DOHH2 (cell line): ENCODE measurements around the gene IRX1.

ENCODE experiments used
- H3F3A ChIP-seq: fragments of 200-600 bp; sonication (generic), shearing (Covaris generic); 2 replicates; pipeline ENCODE4 v1.6.0; 2016; ENCODE audit warnings: antibody characterized with exemption, mild to moderate bottlenecking; ENCODE audit not compliant: control insufficient read depth, insufficient read depth
- H3K27ac ChIP-seq: fragments of 200-600 bp; sonication (generic); 2 replicates; pipeline ENCODE4 v1.5.1; 2014; ENCODE audit warnings: low read depth, mild to moderate bottlenecking, low read length, moderate library complexity
- H3K27me3 ChIP-seq: fragments of 200-600 bp; sonication (generic); 2 replicates; pipeline ENCODE4 v1.6.1; 2014; ENCODE audit warnings: mild to moderate bottlenecking, low read length, mixed read lengths; ENCODE audit not compliant: control insufficient read depth
- H3K36me3 ChIP-seq: fragments of 200-600 bp; sonication (generic); 2 replicates; pipeline ENCODE4 v1.6.1; 2014; ENCODE audit warnings: mild to moderate bottlenecking, low read length, moderate library complexity, mixed read lengths; ENCODE audit not compliant: control insufficient read depth
- H3K4me1 ChIP-seq: fragments of 200-600 bp; sonication (generic); 2 replicates; pipeline ENCODE4 v1.6.1; 2014; ENCODE audit warnings: mild to moderate bottlenecking, low read length, mixed read lengths; ENCODE audit not compliant: control insufficient read depth
- H3K4me2 ChIP-seq: fragments of 200-600 bp; sonication (generic); 2 replicates; pipeline ENCODE4 v1.6.0; 2014; ENCODE audit warnings: mild to moderate bottlenecking, low read length, moderate library complexity
- H3K4me3 ChIP-seq: fragments of 200-600 bp; sonication (generic); 2 replicates; pipeline ENCODE4 v1.5.1; 2014; ENCODE audit warnings: mild to moderate bottlenecking, low read length, mixed read lengths
- H3K79me2 ChIP-seq: fragments of 200-600 bp; sonication (generic); 2 replicates; pipeline ENCODE4 v1.6.1; 2014; ENCODE audit warnings: mild to moderate bottlenecking, low read length, mixed read lengths; ENCODE audit not compliant: control insufficient read depth
- H3K9me2 ChIP-seq: fragments of 200-600 bp; sonication (generic); replicated peaks from 2 replicates; pipeline ENCODE4 v1.6.1; 2014; ENCODE audit warnings: mild to moderate bottlenecking, low read length, mixed read lengths; ENCODE audit not compliant: control insufficient read depth
- H3K9me3 ChIP-seq: fragments of 200-600 bp; sonication (generic); 2 replicates; pipeline ENCODE4 v1.6.1; 2014; ENCODE audit warnings: antibody characterized with exemption, low read length, mixed read lengths; ENCODE audit not compliant: control insufficient read depth, insufficient read depth
- H4K20me1 ChIP-seq: fragments of 200-600 bp; sonication (generic); 2 replicates; pipeline ENCODE4 v1.6.0; 2014; ENCODE audit warnings: low read depth, mild to moderate bottlenecking, antibody characterized with exemption, low read length, moderate library complexity; ENCODE audit not compliant: control insufficient read depth, insufficient read depth
- CTCF ChIP-seq: fragments of 200-600 bp; sonication (generic); IDR thresholded peaks from one replicate; pipeline ENCODE4 v1.5.1; 2014; ENCODE audit warnings: antibody characterized with exemption, mild to moderate bottlenecking, low read depth, low read length; ENCODE audit not compliant: poor library complexity, severe bottlenecking
- EZH2phosphoT487 ChIP-seq: fragments of 200-600 bp; sonication (generic); IDR thresholded peaks from 2 replicates; pipeline ENCODE4 v1.6.1; 2017; ENCODE audit warnings: borderline replicate concordance, mild to moderate bottlenecking, antibody characterized with exemption, low read length, moderate library complexity, mixed read lengths

IRX1 gene

DNA sequence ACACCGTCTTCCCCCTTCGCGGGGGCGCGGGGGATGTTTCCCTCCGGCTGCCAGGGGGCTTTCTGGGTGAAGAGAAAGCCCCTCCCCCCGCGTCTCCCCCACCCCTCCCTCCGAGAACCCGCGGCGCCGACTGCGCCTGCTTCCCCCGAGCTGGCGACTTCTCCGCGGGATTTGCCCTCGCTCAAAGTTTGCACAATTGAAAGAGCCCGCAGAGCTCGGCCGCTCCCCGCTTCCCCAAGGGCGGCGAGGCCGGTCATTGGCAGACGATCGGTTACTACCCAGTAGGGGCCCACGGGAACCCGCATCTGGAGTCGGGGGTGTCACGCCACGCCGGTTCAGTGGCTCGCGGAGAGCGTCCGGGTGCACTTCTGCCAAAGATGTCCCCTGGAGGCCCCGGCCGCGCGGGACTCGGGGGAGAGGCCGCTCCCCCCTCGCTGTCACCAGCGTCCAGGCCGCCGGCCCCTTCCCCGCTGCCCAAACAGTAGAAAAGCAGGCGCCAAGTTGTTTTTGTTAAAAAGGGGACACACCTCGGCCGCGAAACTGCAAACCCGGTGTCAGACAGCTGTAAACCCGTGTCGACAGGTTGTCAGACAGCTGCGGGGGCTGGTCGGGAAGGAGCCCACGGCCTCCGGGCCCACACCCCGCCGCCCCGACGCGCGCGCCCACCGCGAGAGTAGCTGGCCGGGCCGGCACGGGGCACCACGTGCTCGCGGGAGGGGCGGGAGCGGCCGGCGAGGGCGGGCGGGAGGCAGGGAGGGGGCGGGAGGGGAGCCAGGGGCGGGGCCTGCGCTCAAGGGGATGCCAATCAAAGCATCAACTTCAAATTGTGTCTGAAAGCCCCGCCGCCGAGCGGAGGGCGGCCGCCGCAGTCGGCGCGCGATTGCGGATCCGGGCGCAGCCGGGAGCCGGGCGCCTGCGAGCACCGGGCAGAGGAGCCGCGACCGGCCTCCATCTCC lies at the start of gene IRX1:
Gene IRX1 (plus strand): TSS at position 827 of the 956 bp plus-strand sequence. CDS start 274 bp downstream, outside the sequence.
- Histone ChIP-seq H4K20me1 (no peaks in the 10 kb centered on the region), H3K4me3 (no peak within 1 kb of the TSS), H3K79me2 (no peaks in the 10 kb centered on the region), H3K9me2 (no peaks in the 10 kb centered on the region), H3K4me2 (no peak within 1 kb of the TSS), H3K27me3 (no peaks in the 10 kb centered on the region), H3K27ac (no peak within 1 kb of the TSS), H3K9me3 (peaks cover 28% of the 10 kb centered on the region; the same call in 1 of the 2 replicates), H3K4me1 (no peaks in the 10 kb centered on the region), H3F3A (no peaks in the 10 kb centered on the region), H3K36me3 (no peaks in the 10 kb centered on the region)
- TF ChIP-seq CTCF, result no peak
- TF ChIP-seq EZH2phosphoT487, result no peak

- no peaks in the 10 kb centered on the region for H4K20me1 ChIP-seq
- TF ChIP-seq EZH2phosphoT487 (no peak), CTCF (no peak)
- no peaks in the 10 kb centered on the region for H3K4me1 ChIP-seq
- H3K27me3 ChIP-seq, result no peaks in the 10 kb centered on the region
- no peak overlapping the region for H3K27ac ChIP-seq
- H3K9me3 ChIP-seq, result no peaks in the 10 kb centered on the region; the same call in 1 of the 2 replicates
- no peaks in the 10 kb centered on the region for H3K9me2 ChIP-seq
- H3F3A ChIP-seq, result no peaks in the 10 kb centered on the region
- H3K4me2 ChIP-seq, result no peak overlapping the region
- no peak overlapping the region for H3K4me3 ChIP-seq
- no peaks in the 10 kb centered on the region for H3K79me2 ChIP-seq
- H3K36me3 ChIP-seq, result no peaks in the 10 kb centered on the region
Measured at GRCh38 chr5:3546028-3546427, 49.6 kb upstream of the IRX1 start.

DNA sequence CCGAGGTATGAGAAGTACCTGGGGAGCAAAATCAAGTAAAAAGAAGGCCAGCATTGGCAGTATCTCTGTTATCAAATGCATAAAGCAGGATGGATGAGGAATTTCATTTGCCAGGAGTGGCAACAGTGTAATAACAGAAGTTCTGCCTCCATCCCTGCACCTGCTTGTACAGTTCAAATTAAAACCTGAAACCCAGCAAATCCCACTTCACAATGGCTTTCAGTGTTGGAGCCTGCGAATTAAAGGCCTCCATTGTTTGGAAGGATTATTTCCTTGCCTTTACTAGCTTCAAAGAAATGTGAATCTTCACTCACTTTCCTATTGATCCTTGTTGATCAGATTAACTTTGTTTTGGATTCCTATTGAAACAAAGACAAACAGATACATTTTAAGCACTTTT lies 31.5 kb upstream of the IRX1 start:
- Histone ChIP-seq H4K20me1 (no peaks in the 10 kb centered on the region), H3K4me2 (no peak overlapping the region), H3K27me3 (no peaks in the 10 kb centered on the region), H3K9me2 (no peaks in the 10 kb centered on the region), H3F3A (no peaks in the 10 kb centered on the region), H3K4me3 (no peak overlapping the region), H3K4me1 (no peaks in the 10 kb centered on the region), H3K79me2 (no peaks in the 10 kb centered on the region), H3K36me3 (no peaks in the 10 kb centered on the region), H3K9me3 (peaks cover 4% of the 10 kb centered on the region; the same call in 1 of the 2 replicates), H3K27ac (no peak overlapping the region)
- TF ChIP-seq CTCF, result no peak
- TF ChIP-seq EZH2phosphoT487, result no peak
